ENCODE results near the gene DPT.

DNA sequence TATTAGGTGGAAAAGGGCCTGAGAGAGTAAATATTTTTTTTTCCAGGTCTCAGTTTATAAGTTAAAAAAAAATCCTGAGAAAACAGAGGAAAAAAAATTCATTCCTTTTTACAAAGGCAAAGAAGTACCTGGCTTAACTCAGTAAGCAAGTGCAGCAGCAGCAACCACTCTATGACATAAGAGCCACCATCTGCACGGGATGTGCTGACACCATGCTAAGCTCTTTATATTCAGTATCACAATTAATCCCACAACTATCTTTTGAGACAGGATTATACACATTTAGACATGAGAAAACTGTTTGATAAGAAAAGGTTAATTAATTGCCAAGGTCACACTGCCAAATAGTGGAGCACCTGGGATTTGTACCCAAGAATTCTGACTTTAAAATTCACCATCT lies 13.4 kb upstream of the DPT start:
- TF ChIP-seq, protein P1, sequence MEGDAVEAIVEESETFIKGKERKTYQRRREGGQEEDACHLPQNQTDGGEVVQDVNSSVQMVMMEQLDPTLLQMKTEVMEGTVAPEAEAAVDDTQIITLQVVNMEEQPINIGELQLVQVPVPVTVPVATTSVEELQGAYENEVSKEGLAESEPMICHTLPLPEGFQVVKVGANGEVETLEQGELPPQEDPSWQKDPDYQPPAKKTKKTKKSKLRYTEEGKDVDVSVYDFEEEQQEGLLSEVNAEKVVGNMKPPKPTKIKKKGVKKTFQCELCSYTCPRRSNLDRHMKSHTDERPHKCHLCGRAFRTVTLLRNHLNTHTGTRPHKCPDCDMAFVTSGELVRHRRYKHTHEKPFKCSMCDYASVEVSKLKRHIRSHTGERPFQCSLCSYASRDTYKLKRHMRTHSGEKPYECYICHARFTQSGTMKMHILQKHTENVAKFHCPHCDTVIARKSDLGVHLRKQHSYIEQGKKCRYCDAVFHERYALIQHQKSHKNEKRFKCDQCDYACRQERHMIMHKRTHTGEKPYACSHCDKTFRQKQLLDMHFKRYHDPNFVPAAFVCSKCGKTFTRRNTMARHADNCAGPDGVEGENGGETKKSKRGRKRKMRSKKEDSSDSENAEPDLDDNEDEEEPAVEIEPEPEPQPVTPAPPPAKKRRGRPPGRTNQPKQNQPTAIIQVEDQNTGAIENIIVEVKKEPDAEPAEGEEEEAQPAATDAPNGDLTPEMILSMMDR (optimal IDR thresholded peaks at IDR 0.05 in 1 of 3, IDR thresholded peaks at IDR 0.05 in 1 of 3, conservative IDR thresholded peaks at IDR 0.05 in 1 of 3; ENCODE audit: extremely low read depth in 1 of 3, insufficient read depth in 2 of 3, low read length in 3 of 3), result no peak
- TF ChIP-seq EZH2 (IDR thresholded peaks at IDR 0.05; ENCODE audit: low read length), result no peak

All from keratinocyte (primary cell).